ENCODE measurements around the gene CEMP1. TPM values are rescaled to one million over a fixed set of nuclear protein-coding genes. Genes with fewer than 3 reads are reported as not detected.
"Not testable (repeated sequence)": the region's sequence is repeated elsewhere in the genome, so short reads cannot be mapped to it uniquely, and the experiment has no call there.

Gene CEMP1
- polyA plus RNA-seq, 1 of the 3 experiments (the other 2 are of a cell fraction) = not detected

GRCh38 chr16:2539845-2540458 is 8.7 kb upstream of the CEMP1 start:
- H3K27me3 ChIP-seq (ENCODE audit: insufficient read depth); H3K36me3 ChIP-seq (replicated peaks in 1 of 2; ENCODE audit: control insufficient read depth in 1 of 2, insufficient read depth in 2 of 2, low read length in 1 of 2); H3K4me1 ChIP-seq (ENCODE audit: control insufficient read depth in 1 of 2, insufficient read depth in 2 of 2, low read depth in 1 of 2, low read length in 1 of 2); H3K9ac ChIP-seq; DNase-seq; POLR2A ChIA-PET; H2AFZ ChIP-seq (ENCODE audit: low read depth); H3K27ac ChIP-seq (ENCODE audit: low read depth in 2 of 2, low read length in 1 of 2); H3F3A ChIP-seq (replicated peaks; ENCODE audit: insufficient read depth); H3K9me3 ChIP-seq; H3K9me2 ChIP-seq; H3K4me3 ChIP-seq (ENCODE audit: low read depth in 2 of 2, low read length in 1 of 2): not testable (repeated sequence)
- WGBS (ENCODE audit: low lambda C conversion rate) = 88% methylated on average over 12 of the region's 14 CpGs
- peak; percentile 54 for TF ChIP-seq CTCF (IDR thresholded peaks at IDR 0.05)
- CTCF ChIA-PET = interaction anchor here (0.8 kb wide), 1 partner anchor 21 kb away, joined by 3 read pairs; no protein-coding TSS in a partner anchor
- H3K79me2 ChIP-seq (ENCODE audit: insufficient read depth) = peaks cover 57% of the 10 kb centered on the region
- peak overlapping the region; percentile 78 for H3K4me2 ChIP-seq
- H4K20me1 ChIP-seq (ENCODE audit: insufficient read depth) = peaks cover 46% of the 10 kb centered on the region

- DNase-seq; H3K27me3 ChIP-seq (ENCODE audit: insufficient read depth); H3K9me3 ChIP-seq; POLR2A ChIA-PET; H3K9ac ChIP-seq; H2AFZ ChIP-seq (ENCODE audit: low read depth); H3K4me1 ChIP-seq (ENCODE audit: control insufficient read depth in 1 of 2, insufficient read depth in 2 of 2, low read depth in 1 of 2, low read length in 1 of 2); H3K9me2 ChIP-seq; H3K27ac ChIP-seq (ENCODE audit: low read depth in 2 of 2, low read length in 1 of 2); H3K36me3 ChIP-seq (replicated peaks in 1 of 2; ENCODE audit: control insufficient read depth in 1 of 2, insufficient read depth in 2 of 2, low read length in 1 of 2): not testable (repeated sequence)
- H3F3A ChIP-seq (replicated peaks; ENCODE audit: insufficient read depth) = peaks cover 11% of the 10 kb centered on the region
- H3K4me2 ChIP-seq = peak overlapping the region; percentile 78
- peaks cover 50% of the 10 kb centered on the region for H3K79me2 ChIP-seq (ENCODE audit: insufficient read depth)
- 87% methylated on average over 24 of the region's 24 CpGs for WGBS (ENCODE audit: low lambda C conversion rate)
- H3K4me3 ChIP-seq (ENCODE audit: low read depth in 2 of 2, low read length in 1 of 2) = peak overlapping the region in 1 of 2 experiments; percentile 58; a peak in 2 of 4 replicates
- peaks cover 40% of the 10 kb centered on the region for H4K20me1 ChIP-seq (ENCODE audit: insufficient read depth)
- CTCF ChIA-PET = interaction anchor here (0.9 kb wide), 1 partner anchor 109 kb away, joined by 4 read pairs; no protein-coding TSS in a partner anchor
Observed at GRCh38 chr16:2539192-2539844, 8.1 kb upstream of the CEMP1 start.

- POLR2A ChIA-PET = interaction anchor here (1.3 kb wide), 1 partner anchor 23 kb away, joined by 3 read pairs; no protein-coding TSS in a partner anchor
- Histone ChIP-seq H2AFZ (ENCODE audit: low read depth) (peak within 1 kb of the TSS; percentile 78), H3K36me3 (replicated peaks in 1 of 2; ENCODE audit: control insufficient read depth in 1 of 2, insufficient read depth in 2 of 2, low read length in 1 of 2) (no peaks in the 10 kb centered on the region), H3K27me3 (ENCODE audit: insufficient read depth) (no peaks in the 10 kb centered on the region), H3K27ac (ENCODE audit: low read depth in 2 of 2, low read length in 1 of 2) (peak within 1 kb of the TSS; percentile 38 to 62; a peak in 3 of 4 replicates), H3K9me2 (no peaks in the 10 kb centered on the region), H3K4me2 (peak within 1 kb of the TSS; percentile 86), H3F3A (replicated peaks; ENCODE audit: insufficient read depth) (peaks cover 16% of the 10 kb centered on the region), H3K79me2 (ENCODE audit: insufficient read depth) (peaks cover 41% of the 10 kb centered on the region), H3K4me3 (ENCODE audit: low read depth in 2 of 2, low read length in 1 of 2) (peak within 1 kb of the TSS; percentile 71 to 74), H4K20me1 (ENCODE audit: insufficient read depth) (peaks cover 34% of the 10 kb centered on the region), H3K9me3 (no peaks in the 10 kb centered on the region), H3K4me1 (ENCODE audit: control insufficient read depth in 1 of 2, insufficient read depth in 2 of 2, low read depth in 1 of 2, low read length in 1 of 2) (peaks cover 0 to 4% of the 10 kb centered on the region in 2 experiments; a peak in 1 of 4 replicates), H3K9ac (peak within 1 kb of the TSS; percentile 54; the same call in 1 of the 2 replicates)
- peak; percentile 97 for DNase-seq
- under 1% methylated on average over 40 of the region's 126 CpGs for WGBS (ENCODE audit: low lambda C conversion rate)
- CTCF ChIA-PET = interaction anchor here (0.7 to 1.1 kb wide), 2 partner anchors 37 to 1453 kb away, joined by 3 read pairs; no protein-coding TSS in a partner anchor
- TF ChIP-seq PBX3 (IDR thresholded peaks at IDR 0.05) (peak; percentile 96), RCOR1 (IDR thresholded peaks at IDR 0.05; ENCODE audit: low read length) (no peak), CHD2 (IDR thresholded peaks at IDR 0.05; ENCODE audit: low read length, partially characterized antibody) (peak; percentile 44), POLR2AphosphoS5 (IDR thresholded peaks at IDR 0.05; ENCODE audit: low read depth, low read length) (no peak; the same call in 1 of the 2 replicates), YY1 (IDR thresholded peaks at IDR 0.05; ENCODE audit: low read depth) (peak; percentile 71), USF2 (IDR thresholded peaks at IDR 0.05; ENCODE audit: borderline replicate concordance, low read depth, low read length) (no peak), MXI1 (IDR thresholded peaks at IDR 0.05; ENCODE audit: low read depth, low read length) (peak; percentile 49; the same call in 1 of the 2 replicates), CTCF (IDR thresholded peaks at IDR 0.05) (no peak)
Observed at GRCh38 chr16:2537451-2538379, 6.5 kb upstream of the CEMP1 start, which contains the start of gene PDPK1. Gene PDPK1 (plus strand): TSS chr16:2538021. CDS start chr16:2538113, 92 bp downstream.

All from SK-N-SH (cell line).